ENCODE data around the gene C11orf54. TPM values are rescaled to one million over a fixed set of nuclear protein-coding genes. Genes with fewer than 3 reads are reported as not detected.
A peak's percentile ranks its signal among the peaks of the same experiment; 100 is the strongest.

C11orf54 gene
- total RNA-seq, 4 donors from 2014 or later, result 33.3 to 71.0 (median 42.0) TPM

GRCh38 chr11:93727985-93728791 lies 13.3 kb upstream of the C11orf54 start:
- no peaks in the 10 kb centered on the region for H3K4me1 ChIP-seq
- peak overlapping the region in 1 of 4 donors; percentile 14 for H3K27ac ChIP-seq
- intact Hi-C loops (cut with DNase I; ENCODE audit: low total_unique reads) (no loop called here), in situ Hi-C loops (cut with MboI; ENCODE audit: low sequenced_read_pairs in 4 of 4) (loop anchor here in 1 of 4 donors (25.0 kb wide), 1 partner anchor 759 kb away; the partner anchor contains the start of genes ANKRD49 and MRE11)
- no peak for DNase-seq
- H3K4me3 ChIP-seq, result no peak overlapping the region
- TF ChIP-seq POLR2A (IDR thresholded peaks at IDR 0.05) (no peak), CTCF (IDR thresholded peaks at IDR 0.05 in 4 of 5, conservative IDR thresholded peaks at IDR 0.05 in 1 of 5) (no peak)
- no peaks in the 10 kb centered on the region for H3K9me3 ChIP-seq
- H3K27me3 ChIP-seq, result no peaks in the 10 kb centered on the region
- peaks cover 5 to 77% of the 10 kb centered on the region in 2 donors for H3K36me3 ChIP-seq
- peak in 1 of 2 donors; percentile 24 for ATAC-seq

- intact Hi-C loops (cut with DNase I; ENCODE audit: low total_unique reads), result no loop called here
- in situ Hi-C loops (cut with MboI; ENCODE audit: low sequenced_read_pairs in 4 of 4), result loop anchor here in 1 of 4 donors (25.0 kb wide), 1 partner anchor 759 kb away; the partner anchor contains the start of genes ANKRD49 and MRE11
- Histone ChIP-seq H3K27me3 (no peaks in the 10 kb centered on the region), H3K36me3 (peaks cover 5 to 81% of the 10 kb centered on the region in 2 donors), H3K9me3 (no peaks in the 10 kb centered on the region), H3K27ac (no peak overlapping the region), H3K4me3 (no peak overlapping the region), H3K4me1 (no peaks in the 10 kb centered on the region)
- no peak for DNase-seq
- TF ChIP-seq POLR2A (IDR thresholded peaks at IDR 0.05) (no peak), CTCF (IDR thresholded peaks at IDR 0.05 in 4 of 5, conservative IDR thresholded peaks at IDR 0.05 in 1 of 5) (no peak)
- ATAC-seq, result no peak
Measured at GRCh38 chr11:93728792-93729128, 12.7 kb upstream of the C11orf54 start.

GRCh38 chr11:93729129-93729616 lies 12.3 kb upstream of the C11orf54 start:
- Histone ChIP-seq H3K4me3 (no peak overlapping the region), H3K36me3 (peaks cover 5 to 85% of the 10 kb centered on the region in 2 donors), H3K9me3 (no peaks in the 10 kb centered on the region), H3K27me3 (no peaks in the 10 kb centered on the region), H3K27ac (no peak overlapping the region), H3K4me1 (no peaks in the 10 kb centered on the region)
- DNase-seq, result no peak
- TF ChIP-seq CTCF (IDR thresholded peaks at IDR 0.05 in 4 of 5, conservative IDR thresholded peaks at IDR 0.05 in 1 of 5) (no peak), POLR2A (IDR thresholded peaks at IDR 0.05) (no peak)
- intact Hi-C loops (cut with DNase I; ENCODE audit: low total_unique reads), result no loop called here
- in situ Hi-C loops (cut with MboI; ENCODE audit: low sequenced_read_pairs in 4 of 4), result loop anchor here in 1 of 4 donors (25.0 kb wide), 1 partner anchor 758 kb away; the partner anchor contains the start of genes ANKRD49 and MRE11
- no peak for ATAC-seq

- DNase-seq (no peak), ATAC-seq (no peak)
- Histone ChIP-seq H3K4me1 (peaks cover 0 to under 1% of the 10 kb centered on the region in 2 donors), H3K9me3 (no peaks in the 10 kb centered on the region), H3K4me3 (no peak overlapping the region), H3K36me3 (peaks cover 9 to 94% of the 10 kb centered on the region in 2 donors), H3K27ac (no peak overlapping the region), H3K27me3 (no peaks in the 10 kb centered on the region)
- in situ Hi-C loops (cut with MboI; ENCODE audit: low sequenced_read_pairs in 4 of 4) (loop anchor here in 2 of 4 donors (10.0 to 25.0 kb wide), 2 partner anchors 46 to 757 kb away; partner anchors contain the start of genes ANKRD49 (in 1 of the 2) and MRE11 (in 1 of the 2)), intact Hi-C loops (cut with DNase I; ENCODE audit: low total_unique reads) (no loop called here)
- no peak for TF ChIP-seq POLR2A (IDR thresholded peaks at IDR 0.05)
Measured at GRCh38 chr11:93730108-93731107, 11.1 kb upstream of the C11orf54 start.

Measured in gastrocnemius medialis (tissue), 4 donors.